Measurements from ENCODE around the gene PDE6C. TPM values are rescaled to one million over a fixed set of nuclear protein-coding genes. Genes with fewer than 3 reads are reported as not detected.

Gene PDE6C
- total and polyA plus RNA-seq, 3 experiments from 2014 or later: not detected

- no peak overlapping the region for H3K4me3 Mint-ChIP-seq
- H3K27ac Mint-ChIP-seq: no peak overlapping the region
- H3K27ac ChIP-seq (ENCODE audit: low read depth, low read length): no peak overlapping the region
- CTCF ChIA-PET: no interaction called here
- POLR2A ChIA-PET: no interaction called here
- peaks cover 6 to 33% of the 10 kb centered on the region in 2 donors for H3K27me3 Mint-ChIP-seq
- no peak for DNase-seq
- no peaks in the 10 kb centered on the region for H3K27me3 ChIP-seq (ENCODE audit: insufficient read depth, low read length, poor library complexity, severe bottlenecking)
- no peak overlapping the region for H3K4me3 ChIP-seq (ENCODE audit: low read length)
- peaks cover 0 to 2% (median 0%) of the 10 kb centered on the region in 3 donors for H3K36me3 Mint-ChIP-seq
- H3K4me1 Mint-ChIP-seq: no peaks in the 10 kb centered on the region
- H3K9me3 Mint-ChIP-seq: no peaks in the 10 kb centered on the region
- H3K4me1 ChIP-seq (ENCODE audit: insufficient read depth, low read length): no peaks in the 10 kb centered on the region
- no peaks in the 10 kb centered on the region for H3K36me3 ChIP-seq (ENCODE audit: insufficient read depth, low read length)
- no peaks in the 10 kb centered on the region for H3K9me3 ChIP-seq (ENCODE audit: low read length)
These were observed 17.4 kb downstream of the PDE6C start for GRCh38 chr10:93629647-93630305.

GRCh38 chr10:93630625-93631557 lies 18.6 kb downstream of the PDE6C start:
- Histone ChIP-seq H3K4me3 (ENCODE audit: low read length) (no peak overlapping the region), H3K36me3 (ENCODE audit: insufficient read depth, low read length) (no peaks in the 10 kb centered on the region), H3K4me1 (ENCODE audit: insufficient read depth, low read length) (no peaks in the 10 kb centered on the region), H3K9me3 (ENCODE audit: low read length) (no peaks in the 10 kb centered on the region), H3K27me3 (ENCODE audit: insufficient read depth, low read length, poor library complexity, severe bottlenecking) (no peaks in the 10 kb centered on the region), H3K27ac (ENCODE audit: low read depth, low read length) (no peak overlapping the region)
- no peak for DNase-seq
- H3K9me3 Mint-ChIP-seq: no peaks in the 10 kb centered on the region
- no peak overlapping the region for H3K4me3 Mint-ChIP-seq
- H3K27me3 Mint-ChIP-seq: peaks cover 6 to 33% of the 10 kb centered on the region in 2 donors
- peaks cover 0 to 2% (median 0%) of the 10 kb centered on the region in 3 donors for H3K36me3 Mint-ChIP-seq
- POLR2A ChIA-PET: no interaction called here
- CTCF ChIA-PET: no interaction called here
- no peaks in the 10 kb centered on the region for H3K4me1 Mint-ChIP-seq
- no peak overlapping the region for H3K27ac Mint-ChIP-seq

GRCh38 chr10:93639791-93640190 lies 27.5 kb downstream of the PDE6C start:
- Mint-ChIP-seq H3K4me1 (no peaks in the 10 kb centered on the region), H3K9me3 (no peaks in the 10 kb centered on the region), H3K36me3 (no peaks in the 10 kb centered on the region), H3K27me3 (peaks cover 10 to 26% of the 10 kb centered on the region in 2 donors), H3K4me3 (no peak overlapping the region), H3K27ac (no peak overlapping the region)
- Histone ChIP-seq H3K4me3 (ENCODE audit: low read length) (no peak overlapping the region), H3K27me3 (ENCODE audit: insufficient read depth, low read length, poor library complexity, severe bottlenecking) (no peaks in the 10 kb centered on the region), H3K36me3 (ENCODE audit: insufficient read depth, low read length) (no peaks in the 10 kb centered on the region), H3K4me1 (ENCODE audit: insufficient read depth, low read length) (no peaks in the 10 kb centered on the region), H3K9me3 (ENCODE audit: low read length) (no peaks in the 10 kb centered on the region), H3K27ac (ENCODE audit: low read depth, low read length) (no peak overlapping the region)
- DNase-seq: no peak
- ChIA-PET POLR2A (no interaction called here), CTCF (no interaction called here)

GRCh38 chr10:93652857-93653256 lies 40.5 kb downstream of the PDE6C start:
- ChIA-PET POLR2A (no interaction called here), CTCF (no interaction called here)
- H3K4me1 ChIP-seq (ENCODE audit: insufficient read depth, low read length): no peaks in the 10 kb centered on the region
- no peaks in the 10 kb centered on the region for H3K27me3 ChIP-seq (ENCODE audit: insufficient read depth, low read length, poor library complexity, severe bottlenecking)
- peaks cover 0 to 2% (median 0%) of the 10 kb centered on the region in 3 donors for H3K36me3 Mint-ChIP-seq
- no peak overlapping the region for H3K4me3 Mint-ChIP-seq
- no peak overlapping the region for H3K27ac ChIP-seq (ENCODE audit: low read depth, low read length)
- no peak overlapping the region for H3K4me3 ChIP-seq (ENCODE audit: low read length)
- peaks cover 0 to 5% of the 10 kb centered on the region in 2 donors for H3K27me3 Mint-ChIP-seq
- DNase-seq: no peak
- no peaks in the 10 kb centered on the region for H3K4me1 Mint-ChIP-seq
- H3K27ac Mint-ChIP-seq: no peak overlapping the region
- H3K36me3 ChIP-seq (ENCODE audit: insufficient read depth, low read length): no peaks in the 10 kb centered on the region
- no peaks in the 10 kb centered on the region for H3K9me3 Mint-ChIP-seq
- H3K9me3 ChIP-seq (ENCODE audit: low read length): no peaks in the 10 kb centered on the region

GRCh38 chr10:93654201-93654600 lies 41.9 kb downstream of the PDE6C start:
- H3K9me3 Mint-ChIP-seq: no peaks in the 10 kb centered on the region

GRCh38 chr10:93656155-93656554 lies 43.8 kb downstream of the PDE6C start:
- H3K9me3 Mint-ChIP-seq: no peaks in the 10 kb centered on the region
- peaks cover 0 to 2% of the 10 kb centered on the region in 2 donors for H3K27me3 Mint-ChIP-seq
- no peak overlapping the region for H3K27ac Mint-ChIP-seq
- Histone ChIP-seq H3K36me3 (ENCODE audit: insufficient read depth, low read length) (no peaks in the 10 kb centered on the region), H3K27me3 (ENCODE audit: insufficient read depth, low read length, poor library complexity, severe bottlenecking) (no peaks in the 10 kb centered on the region), H3K4me1 (ENCODE audit: insufficient read depth, low read length) (no peaks in the 10 kb centered on the region), H3K4me3 (ENCODE audit: low read length) (no peak overlapping the region), H3K27ac (ENCODE audit: low read depth, low read length) (no peak overlapping the region), H3K9me3 (ENCODE audit: low read length) (no peaks in the 10 kb centered on the region)
- H3K4me3 Mint-ChIP-seq: no peak overlapping the region
- CTCF ChIA-PET: no interaction called here
- no peaks in the 10 kb centered on the region for H3K4me1 Mint-ChIP-seq
- DNase-seq: no peak
- peaks cover 0 to 18% (median 12%) of the 10 kb centered on the region in 3 donors for H3K36me3 Mint-ChIP-seq
- POLR2A ChIA-PET: no interaction called here

More at GRCh38 chr10:93654201-93654600, 41.9 kb downstream of the PDE6C start:
- ChIA-PET CTCF (no interaction called here), POLR2A (no interaction called here)
- Mint-ChIP-seq H3K4me1 (no peaks in the 10 kb centered on the region), H3K36me3 (peaks cover 0 to 2% (median 0%) of the 10 kb centered on the region in 3 donors), H3K4me3 (no peak overlapping the region), H3K27ac (no peak overlapping the region), H3K27me3 (peaks cover 0 to 2% of the 10 kb centered on the region in 2 donors)
- DNase-seq: no peak
- Histone ChIP-seq H3K27me3 (ENCODE audit: insufficient read depth, low read length, poor library complexity, severe bottlenecking) (no peaks in the 10 kb centered on the region), H3K4me3 (ENCODE audit: low read length) (no peak overlapping the region), H3K27ac (ENCODE audit: low read depth, low read length) (no peak overlapping the region), H3K9me3 (ENCODE audit: low read length) (no peaks in the 10 kb centered on the region), H3K4me1 (ENCODE audit: insufficient read depth, low read length) (no peaks in the 10 kb centered on the region), H3K36me3 (ENCODE audit: insufficient read depth, low read length) (no peaks in the 10 kb centered on the region)

- no peaks in the 10 kb centered on the region for H3K4me1 ChIP-seq (ENCODE audit: insufficient read depth, low read length)
- Mint-ChIP-seq H3K27ac (peak overlapping the region in 3 of 8 donors; percentile 23 to 52 (median 31)), H3K4me1 (no peaks in the 10 kb centered on the region), H3K36me3 (peaks cover 0 to 23% (median 16%) of the 10 kb centered on the region in 3 donors), H3K27me3 (peaks cover 0 to 2% of the 10 kb centered on the region in 2 donors), H3K9me3 (no peaks in the 10 kb centered on the region), H3K4me3 (no peak overlapping the region)
- no peak for DNase-seq
- H3K27ac ChIP-seq (ENCODE audit: low read depth, low read length): no peak overlapping the region
- no peaks in the 10 kb centered on the region for H3K9me3 ChIP-seq (ENCODE audit: low read length)
- H3K27me3 ChIP-seq (ENCODE audit: insufficient read depth, low read length, poor library complexity, severe bottlenecking): no peaks in the 10 kb centered on the region
- ChIA-PET POLR2A (no interaction called here), CTCF (no interaction called here)
- H3K4me3 ChIP-seq (ENCODE audit: low read length): no peak overlapping the region
- no peaks in the 10 kb centered on the region for H3K36me3 ChIP-seq (ENCODE audit: insufficient read depth, low read length)
These were observed 45.4 kb downstream of the PDE6C start for GRCh38 chr10:93657757-93658156.

- Mint-ChIP-seq H3K4me1 (no peaks in the 10 kb centered on the region), H3K27ac (no peak overlapping the region), H3K4me3 (no peak overlapping the region), H3K36me3 (peaks cover 8 to 66% (median 27%) of the 10 kb centered on the region in 3 donors), H3K27me3 (no peaks in the 10 kb centered on the region), H3K9me3 (no peaks in the 10 kb centered on the region)
- no peak for DNase-seq
- Histone ChIP-seq H3K36me3 (ENCODE audit: insufficient read depth, low read length) (peaks cover 15% of the 10 kb centered on the region), H3K27ac (ENCODE audit: low read depth, low read length) (no peak overlapping the region), H3K4me3 (ENCODE audit: low read length) (no peak overlapping the region), H3K27me3 (ENCODE audit: insufficient read depth, low read length, poor library complexity, severe bottlenecking) (no peaks in the 10 kb centered on the region), H3K9me3 (ENCODE audit: low read length) (no peaks in the 10 kb centered on the region), H3K4me1 (ENCODE audit: insufficient read depth, low read length) (no peaks in the 10 kb centered on the region)
- ChIA-PET CTCF (no interaction called here), POLR2A (no interaction called here)
These were observed 53.7 kb downstream of the PDE6C start for GRCh38 chr10:93666030-93666429.
